GM21515 (cell line): ENCODE data around the gene CMAS.

ENCODE experiments used
- ATAC-seq: cut with Tn5 transposase; IDR thresholded peaks from one replicate; pipeline ENCODE4 v1.9.1; 2021; ENCODE audit not compliant: unreplicated experiment

Gene CMAS

GRCh38 chr12:22105542-22105941, 59.5 kb downstream of the CMAS start:
- ATAC-seq = no peak

GRCh38 chr12:22110176-22110575, 64.2 kb downstream of the CMAS start:
- ATAC-seq = no peak
